ENCODE data around the gene FABP3.
A peak's percentile ranks its signal among the peaks of the same experiment; 100 is the strongest.
"Not testable (repeated sequence)": the region's sequence is repeated elsewhere in the genome, so short reads cannot be mapped to it uniquely, and the experiment has no call there.

FABP3 gene

GRCh38 chr1:31398246-31398645 is 25.4 kb upstream of the FABP3 start:
- DNase-seq (no peak), ATAC-seq (no peak)

GRCh38 chr1:31397360-31398095 is 24.7 kb upstream of the FABP3 start:
- ATAC-seq (no peak), DNase-seq (no peak)

GRCh38 chr1:31396633-31397351 is 23.9 kb upstream of the FABP3 start:
- no peak for DNase-seq
- ATAC-seq, result no peak

GRCh38 chr1:31394584-31395193 is 21.8 kb upstream of the FABP3 start:
- peak; percentile 94 for ATAC-seq
- DNase-seq, result peak; percentile 91

GRCh38 chr1:31393463-31393862 is 20.6 kb upstream of the FABP3 start:
- ATAC-seq (no peak), DNase-seq (no peak)

- ATAC-seq (no peak), DNase-seq (no peak)
Observed at GRCh38 chr1:31390071-31390470, 17.2 kb upstream of the FABP3 start.

GRCh38 chr1:31389616-31390015 is 16.7 kb upstream of the FABP3 start:
- DNase-seq (no peak), ATAC-seq (no peak)

- no peak for DNase-seq
- ATAC-seq, result no peak
Observed at GRCh38 chr1:31387612-31388011, 14.7 kb upstream of the FABP3 start.

- not testable (repeated sequence) for ATAC-seq, DNase-seq
Observed at GRCh38 chr1:31386576-31387243, 13.8 kb upstream of the FABP3 start.

- ATAC-seq (no peak), DNase-seq (no peak)
Observed at GRCh38 chr1:31383967-31384366, 11.1 kb upstream of the FABP3 start.

GRCh38 chr1:31382379-31382989 is 9.6 kb upstream of the FABP3 start:
- ATAC-seq, result no peak

GRCh38 chr1:31381394-31382294 is 8.8 kb upstream of the FABP3 start:
- ATAC-seq, result no peak

More at GRCh38 chr1:31382379-31382989, 9.6 kb upstream of the FABP3 start:
- DNase-seq, result no peak

GRCh38 chr1:31380181-31380580 is 7.3 kb upstream of the FABP3 start:
- ATAC-seq (no peak), DNase-seq (no peak)

More at GRCh38 chr1:31381394-31382294, 8.8 kb upstream of the FABP3 start:
- DNase-seq, result no peak

- ATAC-seq, result no peak
- no peak for DNase-seq
Observed at GRCh38 chr1:31378001-31378400, 5.1 kb upstream of the FABP3 start.

- no peak for ATAC-seq
- no peak for DNase-seq
Observed at GRCh38 chr1:31377364-31377863, 4.5 kb upstream of the FABP3 start.

- no peak for ATAC-seq
- DNase-seq, result no peak
Observed at GRCh38 chr1:31376375-31377134, 3.7 kb upstream of the FABP3 start.

- no peak for DNase-seq
- no peak for ATAC-seq
Observed at GRCh38 chr1:31374511-31375196, 1.8 kb upstream of the FABP3 start.

GRCh38 chr1:31373897-31374486 is 1.1 kb upstream of the FABP3 start:
- no peak for DNase-seq
- ATAC-seq, result no peak

- no peak for ATAC-seq
- DNase-seq, result no peak
Observed at GRCh38 chr1:31372751-31373055, 173 bp downstream of the FABP3 start.

Measured in stimulated activated naive CD8-positive, alpha-beta T cell treated with anti-CD3 and anti-CD28 coated beads, Interleukin-15, Interleukin-2, amounts not matched to agents 100 U/mL and 50 U/mL, for 24 hours (primary cell).